NOMO-1 treated with DMSO at 0.1 percent for 48 hours (cell line): ENCODE measurements around the gene CATSPERE.
"Not testable (repeated sequence)": the region's sequence is repeated elsewhere in the genome, so short reads cannot be mapped to it uniquely, and the experiment has no call there.

ENCODE experiments used
- DNase-seq: peaks from one replicate; lab custom pipeline; 2025; ENCODE audit not compliant: unreplicated experiment; lab: John Stamatoyannopoulos, UW

Gene CATSPERE

GRCh38 chr1:244448279-244449036 lies 12.6 kb upstream of the CATSPERE start:
- no peak for DNase-seq

DNA sequence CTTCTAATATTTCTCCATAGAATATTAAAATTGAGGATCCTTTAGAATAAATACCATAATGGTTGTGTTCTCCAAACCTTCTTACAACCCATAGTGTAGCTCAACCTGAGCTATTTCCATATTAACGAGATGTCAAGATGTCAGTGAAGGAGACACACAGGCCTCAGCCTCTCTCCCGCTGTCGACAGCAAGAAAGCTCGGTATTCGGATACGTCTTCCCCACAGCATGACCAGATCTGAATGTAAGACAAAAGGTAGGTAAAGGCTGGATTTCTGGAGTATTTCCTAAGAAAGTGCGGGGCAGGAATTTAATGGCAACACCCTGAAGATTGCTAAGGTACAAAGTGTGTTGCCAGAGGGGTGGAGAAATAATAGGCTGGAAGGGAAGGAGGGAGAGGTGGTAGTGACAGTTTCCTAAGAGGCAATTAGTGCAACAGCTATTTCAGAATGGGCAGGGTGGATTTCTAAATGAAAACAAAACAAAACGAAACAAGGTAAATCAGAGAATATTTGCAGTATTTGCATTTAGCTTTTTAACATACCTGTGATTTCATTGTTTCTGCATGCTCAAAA lies 11.1 kb upstream of the CATSPERE start:
- DNase-seq = peak; percentile 1

- peak; percentile 45 for DNase-seq
Measured at GRCh38 chr1:244450597-244451538, 10.2 kb upstream of the CATSPERE start.

DNA sequence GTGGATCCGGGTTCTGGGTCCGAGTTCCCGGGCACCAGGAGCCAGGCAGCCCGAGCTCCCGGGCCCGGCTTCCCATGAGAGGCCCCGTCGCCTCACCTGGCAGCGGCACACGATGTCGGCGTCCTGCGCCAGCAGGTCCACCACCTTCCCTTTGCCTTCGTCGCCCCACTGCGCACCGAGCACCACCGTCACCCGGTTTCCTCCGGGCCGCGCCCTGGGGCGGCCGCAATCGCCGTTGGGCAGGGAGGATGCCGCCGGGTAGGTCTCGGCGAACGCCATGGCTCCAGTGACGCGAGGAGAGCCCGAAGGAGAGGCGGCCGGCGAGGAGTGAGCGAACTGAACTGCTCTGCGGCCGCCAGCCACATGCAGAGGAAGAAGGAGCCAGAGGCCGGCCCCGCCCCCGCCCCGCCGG lies 9.5 kb upstream of the CATSPERE start, which contains the start of gene ADSS2:
TSS of gene ADSS2 (minus strand) at position 371 of the 412 bp plus-strand sequence. CDS start at position 279, 92 bp downstream.
- no peak for DNase-seq

GRCh38 chr1:244451951-244452795 lies 8.9 kb upstream of the CATSPERE start:
- peak; percentile 99 for DNase-seq

DNA sequence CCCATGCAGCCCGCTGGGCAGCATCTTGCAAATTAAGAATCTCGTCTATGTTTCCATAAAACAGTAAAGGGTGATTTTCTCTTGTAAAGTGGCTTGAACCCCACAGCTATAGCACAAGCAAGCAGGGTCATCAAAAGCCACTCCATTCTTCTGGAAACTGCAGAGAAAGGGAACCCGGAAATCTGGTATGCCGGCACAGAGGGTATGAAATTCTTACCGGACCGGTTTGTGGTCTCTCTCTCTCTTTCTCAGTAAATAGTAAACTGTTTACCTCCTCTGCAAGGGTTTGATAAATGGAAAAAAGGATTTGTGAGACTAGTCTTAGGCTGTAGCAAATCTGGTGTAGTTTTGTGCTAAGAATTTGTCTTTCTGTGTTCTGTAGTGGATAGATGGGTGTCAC lies 6.7 kb upstream of the CATSPERE start:
- DNase-seq = no peak

- no peak for DNase-seq
Measured at GRCh38 chr1:244456586-244456985, 4.5 kb upstream of the CATSPERE start.

DNA sequence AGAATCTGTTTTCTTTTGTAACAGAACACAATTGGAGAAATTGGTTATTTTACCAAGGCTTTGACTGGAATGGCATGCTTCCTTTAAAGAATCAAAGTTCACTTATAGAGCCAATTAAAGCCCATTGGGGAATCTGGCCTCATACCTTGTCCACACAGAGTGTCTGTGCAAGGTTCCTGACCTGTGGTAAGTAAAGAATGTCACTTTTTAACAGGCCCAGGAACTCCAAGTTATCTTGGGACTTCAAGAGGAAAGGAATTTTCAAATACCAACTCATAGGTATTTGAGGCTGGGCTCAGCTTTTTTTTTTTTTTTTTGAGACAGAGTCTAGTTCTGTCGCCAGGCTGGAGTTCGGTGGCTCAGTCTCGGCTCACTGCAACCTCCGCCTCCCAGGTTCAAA lies 2.3 kb upstream of the CATSPERE start:
- no peak for DNase-seq

DNA sequence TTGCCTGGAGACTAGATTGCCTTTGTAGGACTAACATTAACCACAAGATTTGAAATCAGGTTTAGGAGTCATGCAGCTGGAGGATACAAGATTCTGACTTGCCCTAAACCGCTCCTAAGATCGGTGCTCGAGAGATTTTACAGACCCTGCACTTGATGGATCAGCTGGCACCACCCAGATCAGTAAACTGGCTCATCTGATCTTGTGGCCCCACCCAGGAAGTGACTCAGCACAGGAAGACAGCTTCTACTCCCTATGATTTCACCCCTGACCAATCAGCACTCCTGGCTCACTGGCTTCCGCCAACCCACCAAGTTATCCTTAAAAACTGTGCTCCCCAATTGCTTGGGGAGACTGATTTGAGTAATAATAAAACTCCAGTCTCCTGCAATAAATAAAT lies 876 bp upstream of the CATSPERE start:
- no peak for DNase-seq

DNA sequence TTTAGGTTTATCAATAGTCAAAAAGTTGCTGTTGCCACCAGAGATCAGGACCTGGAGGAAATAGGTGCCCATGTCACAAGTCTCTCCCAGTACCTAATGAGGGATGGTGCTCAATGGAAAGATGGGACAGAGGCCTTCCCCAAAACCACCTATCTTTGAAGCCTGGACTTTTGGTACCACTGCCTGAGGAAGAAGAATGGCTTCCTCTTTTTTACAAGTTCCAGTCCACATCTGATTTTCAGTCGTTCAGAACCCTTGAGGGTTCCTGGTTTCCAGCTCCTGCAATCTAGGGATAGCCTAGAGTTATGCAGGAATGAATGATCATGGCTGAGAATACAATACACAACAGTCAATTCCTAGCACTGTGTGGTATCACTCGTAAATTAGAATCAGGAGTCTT lies 5.7 kb downstream of the CATSPERE start:
- no peak for DNase-seq

DNA sequence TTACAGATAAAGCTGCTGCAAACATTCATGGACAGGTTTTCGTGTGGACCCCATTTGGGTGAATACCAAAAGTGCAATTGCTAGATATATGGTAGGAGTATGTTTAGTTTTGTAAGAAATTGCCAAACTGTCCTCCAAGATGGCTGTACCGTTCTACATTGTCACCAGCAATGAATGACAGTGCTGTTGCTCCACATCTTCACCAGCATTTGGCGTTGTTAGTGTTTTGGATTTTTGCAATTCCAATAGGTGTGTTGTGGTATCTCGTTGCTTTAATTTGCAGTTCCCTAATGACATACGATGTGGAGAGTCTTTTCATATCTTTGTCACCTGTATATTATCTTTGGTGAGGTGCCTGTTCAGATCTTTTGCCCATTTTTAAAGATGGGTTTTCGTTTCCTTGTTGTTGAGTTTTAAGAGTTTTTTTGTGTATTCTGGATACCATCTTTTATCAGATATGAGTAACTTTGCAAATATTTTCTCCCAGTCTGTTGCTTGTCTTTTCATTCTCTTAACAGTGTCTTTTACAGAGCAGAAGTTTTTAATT lies 12.1 kb downstream of the CATSPERE start:
- no peak for DNase-seq

DNA sequence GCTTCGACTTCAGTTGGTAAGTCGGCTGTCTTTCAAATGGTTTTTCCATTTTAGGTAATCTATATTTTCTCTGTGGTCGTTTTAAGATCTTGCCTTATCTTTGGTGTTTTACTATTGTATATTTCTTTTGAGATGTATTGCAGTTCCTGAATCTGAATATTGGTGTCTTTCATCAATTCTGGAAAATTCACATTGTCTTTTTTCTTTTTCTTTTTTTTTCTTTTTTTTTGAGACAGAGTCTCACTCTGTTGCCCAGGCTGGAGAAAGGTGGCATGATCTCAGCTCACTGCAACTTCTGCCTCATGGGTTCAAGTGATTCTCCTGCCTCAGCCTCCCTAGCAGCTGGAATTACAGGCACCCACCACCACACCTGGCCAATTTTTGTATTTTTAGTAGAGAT lies 23.9 kb downstream of the CATSPERE start:
- not testable (repeated sequence) for DNase-seq

- DNase-seq = no peak
Measured at GRCh38 chr1:244494653-244495052, 33.6 kb downstream of the CATSPERE start.

GRCh38 chr1:244496186-244496585 lies 35.1 kb downstream of the CATSPERE start:
- DNase-seq = no peak

DNA sequence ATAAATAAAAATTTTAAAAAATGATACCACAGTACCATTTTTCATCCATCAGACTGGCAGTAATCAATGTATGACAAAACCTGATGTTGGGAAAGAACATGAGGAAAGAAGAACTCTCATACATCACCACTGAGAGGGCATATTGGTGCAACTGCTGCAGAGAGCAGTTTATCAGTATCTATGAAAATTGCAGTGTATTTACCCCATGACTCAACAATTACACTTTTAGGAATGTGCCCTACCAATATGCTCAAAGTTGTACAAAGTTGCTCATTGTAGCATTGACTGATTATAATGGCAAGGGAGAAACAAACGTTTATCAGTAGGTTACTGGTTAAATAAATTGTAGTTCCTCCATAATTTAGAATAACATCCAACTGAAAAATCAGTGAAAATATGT lies 36.7 kb downstream of the CATSPERE start:
- DNase-seq = no peak

DNA sequence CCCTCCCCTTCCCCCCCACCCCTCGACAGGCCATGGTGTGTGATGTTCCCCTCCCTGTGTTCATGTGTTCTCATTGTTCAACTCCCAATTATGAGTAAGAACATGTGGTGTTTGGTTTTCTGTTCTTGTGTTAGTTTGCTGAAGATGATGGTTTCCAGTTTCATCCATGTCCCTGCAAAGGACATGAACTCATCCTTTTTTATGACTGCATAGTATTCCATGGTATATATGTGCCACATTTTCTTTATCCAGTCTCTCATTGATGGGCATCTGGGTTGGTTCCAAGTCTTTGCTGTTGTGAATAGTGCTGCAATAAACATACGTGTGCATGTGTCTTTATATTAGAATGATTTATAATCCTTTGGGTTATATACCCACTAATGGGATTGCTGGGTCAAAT lies 38.4 kb downstream of the CATSPERE start:
- not testable (repeated sequence) for DNase-seq

GRCh38 chr1:244500515-244500914 lies 39.4 kb downstream of the CATSPERE start:
- DNase-seq = not testable (repeated sequence)

- no peak for DNase-seq
Measured at GRCh38 chr1:244502630-244503029, 41.6 kb downstream of the CATSPERE start.

DNA sequence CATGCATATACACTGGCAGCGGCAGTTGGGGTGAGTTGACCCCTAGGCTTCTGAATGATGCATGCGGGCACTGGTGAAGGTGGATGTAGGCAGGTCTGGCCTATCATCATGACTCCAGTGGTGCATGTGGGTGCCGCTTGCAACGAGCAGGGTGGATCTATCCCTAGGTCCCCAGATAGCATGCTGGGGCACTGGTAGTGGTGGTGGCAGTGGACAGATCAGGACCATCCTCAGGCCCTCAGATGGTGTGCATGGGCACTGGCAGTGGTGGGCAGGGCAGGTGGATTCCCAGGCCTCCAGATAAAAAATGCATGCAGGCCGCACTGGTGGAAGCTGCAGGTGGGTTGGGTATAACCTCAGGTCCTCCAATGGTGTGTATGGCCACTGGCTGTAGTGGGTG lies 52.4 kb downstream of the CATSPERE start:
- no peak for DNase-seq

DNA sequence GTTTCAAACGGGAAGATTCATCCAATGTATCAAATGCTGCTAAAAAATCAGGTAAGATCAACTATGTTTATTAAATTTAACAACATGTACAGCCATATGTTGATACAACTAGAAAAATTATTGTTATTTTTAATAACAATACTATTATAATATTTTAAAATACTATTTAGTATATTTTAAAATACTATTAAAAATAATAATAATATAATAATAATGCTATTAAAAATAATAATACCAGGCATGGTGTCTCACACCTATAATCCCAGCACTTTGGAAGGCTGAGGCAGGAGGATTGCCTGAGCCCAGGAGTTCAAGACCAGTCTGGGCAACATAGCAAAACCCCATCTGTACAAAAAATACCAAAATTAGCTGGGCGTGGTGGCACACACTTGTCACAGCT lies 54.6 kb downstream of the CATSPERE start:
- DNase-seq = no peak
